GM12873 (cell line): ENCODE data around the gene AJUBA.

Experiments
- CTCF ChIP-seq: IDR thresholded peaks from 2 replicates; pipeline ENCODE4 v1.5.1; 2012; ENCODE audit warnings: low read depth, mild to moderate bottlenecking, moderate library complexity, low read length, control low read depth; ENCODE audit not compliant: insufficient read depth; ENCODE audit errors: missing control alignments

Gene AJUBA

DNA sequence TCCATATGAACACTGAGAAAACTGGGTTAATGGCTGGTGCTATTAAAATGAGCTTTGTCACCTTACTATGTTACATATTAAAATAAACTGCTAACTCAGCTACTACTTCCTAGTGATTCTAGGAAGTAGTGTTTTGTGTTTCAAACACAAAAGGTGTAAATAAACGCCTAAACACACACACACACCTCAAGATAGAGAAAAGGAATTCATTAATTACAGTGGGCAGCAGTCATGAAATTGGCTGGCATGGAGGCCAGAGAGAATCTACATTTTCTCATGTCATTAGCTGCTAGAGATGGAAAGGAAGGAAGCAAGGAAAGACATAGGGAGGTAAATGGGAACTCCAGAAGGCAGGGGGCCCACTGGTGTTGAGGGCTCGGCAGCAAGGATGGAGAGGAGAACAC lies 52.4 kb downstream of the AJUBA start:
- TF ChIP-seq CTCF: no peak

- TF ChIP-seq CTCF: no peak
Observed at GRCh38 chr14:22929104-22929960, 53.0 kb downstream of the AJUBA start, which contains the start of gene PRMT5. PRMT5 (minus strand) TSS chr14:22929376; CDS start chr14:22929361, 15 bp downstream.

DNA sequence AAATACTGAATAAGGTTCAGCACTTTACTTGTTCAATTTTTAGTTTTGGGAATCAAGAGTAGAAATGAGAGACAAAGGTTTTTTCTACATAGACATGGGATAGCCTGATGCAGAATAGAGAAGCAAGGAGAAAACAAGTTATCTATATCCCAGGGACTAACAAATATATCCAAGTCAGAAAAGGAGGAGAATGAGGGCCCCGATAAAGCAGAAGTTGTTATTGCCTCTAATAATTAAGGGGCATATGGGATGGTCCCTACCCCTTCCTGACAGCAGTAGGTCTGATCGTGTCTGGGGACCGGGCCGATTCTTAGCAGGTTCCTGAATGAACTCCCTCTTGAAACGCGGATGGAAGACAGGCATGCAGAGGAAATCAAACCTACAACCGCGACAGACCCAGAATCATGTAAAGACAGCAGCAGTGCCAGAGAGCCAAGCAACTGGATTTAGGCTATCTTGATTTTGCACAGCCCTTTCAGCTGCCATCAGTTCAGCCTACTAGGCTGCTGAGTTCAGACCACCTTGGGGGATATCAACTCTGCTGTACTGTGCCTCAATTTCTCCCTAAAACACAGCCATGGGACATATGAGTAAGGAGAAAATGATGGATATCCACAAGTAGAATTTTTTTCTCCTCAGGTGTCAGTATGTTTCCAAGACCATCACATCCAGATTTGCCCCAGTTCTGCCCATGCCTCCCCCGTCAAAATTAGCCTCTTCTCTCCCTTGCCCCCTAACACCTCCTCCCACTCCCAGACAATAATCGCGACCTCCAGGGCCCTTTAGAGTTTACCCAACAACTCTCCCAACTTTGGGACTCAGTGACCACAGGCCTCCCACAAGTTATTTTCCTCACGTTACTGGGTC lies 53.9 kb downstream of the AJUBA start:
- no peak for TF ChIP-seq CTCF

- no peak for TF ChIP-seq CTCF
Observed at GRCh38 chr14:22926316-22926715, 56.0 kb downstream of the AJUBA start.

DNA sequence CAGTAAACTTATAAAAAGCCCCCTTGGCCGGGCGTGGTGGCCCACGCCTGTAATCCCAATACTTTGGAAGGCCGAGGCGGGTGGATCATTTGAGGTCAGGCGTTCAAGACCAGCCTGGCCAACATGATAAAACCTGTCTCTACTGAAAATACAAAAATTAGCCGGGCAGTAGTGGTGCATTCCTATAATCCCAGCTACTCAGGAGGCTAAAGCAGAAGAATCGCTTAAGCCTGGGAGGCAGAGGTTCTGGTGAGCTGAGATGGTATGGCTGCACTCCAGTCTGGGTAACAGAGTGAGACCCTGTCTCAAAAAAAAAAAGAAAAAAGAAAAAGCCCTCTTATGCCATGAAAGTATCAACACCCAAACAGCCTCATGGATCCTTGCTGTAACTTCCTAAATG lies 56.8 kb downstream of the AJUBA start:
- no peak for TF ChIP-seq CTCF

- TF ChIP-seq CTCF: no peak
Observed at GRCh38 chr14:22923746-22924145, 58.6 kb downstream of the AJUBA start.

- TF ChIP-seq CTCF: no peak
Observed at GRCh38 chr14:22922294-22922693, 60.1 kb downstream of the AJUBA start.
